MG63 (cell line): ENCODE data around the gene MGLL. TPM values are rescaled to one million over a fixed set of nuclear protein-coding genes. Genes with fewer than 3 reads are reported as not detected.

ENCODE experiments used
- DNase-seq: peaks from one replicate; pipeline ENCODE4 v3.0.0-alpha.2; 2020
- H3K27me3 ChIP-seq: fragments of 250-450 bp; sonication (Bioruptor Pico); 2 replicates; pipeline ENCODE4 v1.5.1; 2020; ENCODE audit warnings: mild to moderate bottlenecking, moderate library complexity
- H3K36me3 ChIP-seq: fragments of 250-450 bp; sonication (Bioruptor Pico); 2 replicates; pipeline ENCODE4 v1.5.1; 2020; ENCODE audit warnings: mild to moderate bottlenecking, moderate library complexity
- H3K4me3 ChIP-seq: fragments of 250-450 bp; sonication (Bioruptor Pico); 2 replicates; pipeline ENCODE4 v1.5.1; 2020; ENCODE audit warnings: mild to moderate bottlenecking, moderate library complexity
- H3K9me3 ChIP-seq: fragments of 250-450 bp; sonication (Bioruptor Pico); 2 replicates; pipeline ENCODE4 v1.5.1; 2020; ENCODE audit warnings: mild to moderate bottlenecking, moderate library complexity
- total RNA-seq: library from RNA; depleted of rRNA; stranded (reverse); fragments of >200 nt; shearing (Covaris generic); gene quantifications from 2 replicates; pipeline ENCODE4 v1.2.3, GENCODE V29; 2014; ENCODE audit warnings: low replicate concordance

MGLL gene
- total RNA-seq, 1 experiment from 2014 or later: 29.0 TPM

DNA sequence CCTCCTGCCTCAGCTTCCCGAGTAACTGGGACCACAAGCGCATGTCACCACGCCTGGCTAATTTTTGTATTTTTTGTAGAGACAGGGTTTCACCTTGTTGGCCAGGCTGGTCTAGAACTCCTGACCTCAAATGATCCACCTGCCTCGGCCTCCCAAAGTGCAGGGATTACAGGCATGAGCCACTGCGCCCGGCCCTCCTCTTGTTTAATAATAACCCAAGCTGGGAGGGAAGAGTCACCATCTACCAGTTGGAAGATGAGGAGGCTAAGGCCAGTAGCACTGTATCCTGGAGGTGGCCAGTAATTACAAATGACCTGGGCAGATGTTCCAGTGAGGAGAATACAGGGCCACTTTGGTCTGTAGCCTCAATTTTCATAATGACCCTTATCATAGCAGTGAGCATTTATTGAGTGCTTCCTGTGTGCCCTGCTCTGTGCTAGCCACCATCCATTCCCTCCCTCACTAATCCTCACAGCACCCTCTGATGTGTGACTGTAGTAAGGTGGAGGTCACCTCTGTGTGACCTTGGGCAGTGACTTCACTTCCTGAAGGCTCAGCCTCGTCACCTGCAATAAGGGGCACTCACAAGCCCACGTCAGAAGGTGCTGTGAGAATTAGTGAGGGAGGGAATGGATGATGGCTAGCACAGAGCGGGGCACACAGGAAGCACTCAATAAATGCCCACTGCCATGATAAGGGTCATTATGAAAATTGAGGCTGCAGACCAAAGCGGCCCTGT lies 85.3 kb downstream of the MGLL start:
- H3K36me3 ChIP-seq: 0 out of 2 replicates have a peak, but pooled peaks cover 3% of the 10 kb centered on the region
- no peaks in the 10 kb centered on the region for H3K27me3 ChIP-seq
- no peak for DNase-seq
- H3K4me3 ChIP-seq: no peak overlapping the region
- no peaks in the 10 kb centered on the region for H3K9me3 ChIP-seq

DNA sequence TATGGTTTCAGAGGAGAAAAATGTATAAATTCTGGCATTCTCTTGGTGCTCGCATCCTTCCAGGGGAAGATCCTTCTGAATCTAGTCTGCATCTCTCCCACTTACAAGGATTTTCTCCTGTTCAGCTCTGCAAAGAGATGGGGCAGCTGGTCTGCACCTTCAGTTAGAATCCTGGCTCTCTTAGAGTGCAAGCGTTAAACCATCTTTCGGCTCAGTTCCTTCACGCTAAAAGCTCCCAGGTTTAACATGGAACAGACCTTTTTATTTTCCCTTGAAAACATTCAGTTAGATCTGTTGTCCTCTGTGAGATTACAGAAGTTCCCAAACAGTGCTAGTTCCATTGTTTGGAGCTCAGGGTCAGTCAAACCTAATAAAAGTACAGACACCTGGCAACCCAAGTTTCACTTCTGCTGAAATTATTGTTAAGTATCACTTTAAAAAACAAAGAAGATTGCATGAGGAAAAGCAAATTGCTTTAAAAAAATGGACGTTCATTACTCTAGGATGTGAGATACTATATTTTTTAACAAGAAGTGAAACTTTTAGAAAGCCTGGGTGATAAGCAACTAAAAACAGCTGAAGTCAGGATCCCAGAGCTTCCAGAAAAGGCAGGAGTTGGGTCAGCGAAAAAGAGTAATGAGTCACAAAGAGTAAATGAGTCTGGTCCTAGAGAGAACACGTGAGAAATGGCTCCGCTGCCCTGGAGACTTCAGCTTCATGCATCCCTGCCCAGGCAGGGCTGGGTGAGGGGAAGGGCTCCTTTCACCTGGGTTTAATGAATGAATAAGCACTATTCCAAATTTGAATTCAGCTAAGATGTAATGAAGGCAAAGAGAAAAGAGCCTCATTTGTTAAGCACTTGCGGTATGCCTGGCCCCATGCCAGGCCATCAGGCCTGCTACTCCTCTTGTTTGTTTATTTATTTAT lies 86.3 kb downstream of the MGLL start:
- H3K4me3 ChIP-seq: no peak overlapping the region

DNA sequence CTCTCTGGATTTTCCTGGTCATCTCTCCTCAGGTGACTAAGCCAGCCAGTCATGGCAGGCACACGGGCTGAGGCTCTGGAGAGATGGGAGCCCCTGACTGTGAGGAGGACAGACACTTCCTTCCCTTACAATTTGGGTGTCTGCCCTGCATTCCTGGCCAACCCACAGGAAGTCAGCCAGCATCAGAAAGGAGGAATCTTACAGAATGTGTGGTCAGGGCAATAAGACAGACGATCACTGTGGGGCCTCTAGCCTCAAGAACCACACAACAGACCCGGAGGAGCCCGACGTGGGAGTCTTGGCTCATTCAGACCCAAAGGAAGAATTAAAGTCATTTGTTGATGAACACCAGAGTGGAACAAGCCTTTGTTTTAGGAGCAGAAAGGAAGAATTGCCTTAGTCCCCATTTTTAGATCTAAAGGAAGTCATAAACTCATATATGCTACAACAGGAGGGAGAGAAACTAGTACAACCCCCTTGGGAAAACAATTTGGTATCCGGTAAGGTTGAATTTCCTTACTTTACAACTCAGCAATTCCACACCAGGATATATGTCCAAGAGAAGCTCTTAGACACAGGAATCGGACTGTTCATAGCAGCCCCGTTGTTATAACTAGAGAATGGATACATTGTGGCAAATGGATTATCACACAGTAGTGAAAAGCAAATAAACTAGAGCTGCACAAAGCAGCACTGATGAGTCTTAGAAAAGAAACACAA lies 87.4 kb downstream of the MGLL start:
- H3K4me3 ChIP-seq: no peak overlapping the region
- no peaks in the 10 kb centered on the region for H3K9me3 ChIP-seq
- 0 out of 2 replicates have a peak, but pooled peaks cover 3% of the 10 kb centered on the region for H3K36me3 ChIP-seq
- no peaks in the 10 kb centered on the region for H3K27me3 ChIP-seq
- DNase-seq: peak; percentile 96

More for the DNA sequence above, 86.3 kb downstream of the MGLL start:
- Histone ChIP-seq H3K36me3 (0 out of 2 replicates have a peak, but pooled peaks cover 3% of the 10 kb centered on the region), H3K27me3 (no peaks in the 10 kb centered on the region), H3K9me3 (no peaks in the 10 kb centered on the region)
- peak; percentile 44 for DNase-seq

DNA sequence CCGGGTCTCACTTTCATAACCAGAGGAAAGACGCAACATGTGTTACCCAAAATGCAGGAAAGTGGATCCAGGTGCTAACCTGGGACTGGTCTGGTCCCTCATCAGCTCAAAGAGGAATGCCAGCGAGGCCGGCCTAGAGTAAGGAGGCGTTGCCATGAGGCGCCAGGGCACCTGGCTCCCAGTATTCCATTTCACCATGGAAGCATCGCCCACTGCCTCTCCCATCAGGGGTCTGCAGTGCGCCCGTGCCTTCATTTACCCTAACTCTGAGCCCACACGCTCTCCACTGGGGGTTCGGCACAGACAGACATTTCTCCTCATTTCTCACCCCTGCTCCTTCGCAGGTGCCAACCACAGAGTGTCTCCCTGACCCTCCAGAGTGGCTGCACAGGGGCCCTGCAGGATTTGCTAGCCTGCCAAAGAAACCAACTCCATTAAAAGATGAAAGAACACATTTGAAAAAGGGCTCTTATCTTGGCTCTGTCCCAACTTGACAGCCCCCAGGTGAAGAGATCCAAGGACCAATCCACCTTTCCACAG lies 88.1 kb downstream of the MGLL start:
- no peak for DNase-seq
- Histone ChIP-seq H3K4me3 (no peak overlapping the region), H3K27me3 (no peaks in the 10 kb centered on the region), H3K36me3 (0 out of 2 replicates have a peak, but pooled peaks cover 3% of the 10 kb centered on the region), H3K9me3 (no peaks in the 10 kb centered on the region)

DNA sequence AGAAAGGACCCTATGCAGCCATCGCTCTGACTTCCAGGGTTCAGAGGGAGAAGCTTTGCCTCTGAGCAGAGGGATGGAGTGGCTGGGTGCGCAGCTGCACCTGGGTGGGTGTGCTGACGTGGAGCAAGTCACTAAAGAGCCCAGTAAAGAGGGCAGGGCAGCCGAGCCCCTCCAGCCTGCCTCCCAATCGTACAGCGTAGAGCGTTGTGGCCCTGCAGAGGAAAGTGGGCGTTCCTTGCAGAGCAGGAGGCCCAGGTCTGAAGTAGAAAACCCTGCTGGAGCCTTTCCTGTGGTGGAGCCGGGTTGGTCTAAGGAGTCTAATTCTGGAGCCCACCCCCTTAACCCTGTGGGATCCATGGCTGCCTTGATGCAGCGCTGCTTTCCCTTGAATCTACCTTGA lies 88.5 kb downstream of the MGLL start:
- Histone ChIP-seq H3K27me3 (no peaks in the 10 kb centered on the region), H3K9me3 (no peaks in the 10 kb centered on the region), H3K36me3 (0 out of 2 replicates have a peak, but pooled peaks cover 3% of the 10 kb centered on the region), H3K4me3 (no peak overlapping the region)
- no peak for DNase-seq

DNA sequence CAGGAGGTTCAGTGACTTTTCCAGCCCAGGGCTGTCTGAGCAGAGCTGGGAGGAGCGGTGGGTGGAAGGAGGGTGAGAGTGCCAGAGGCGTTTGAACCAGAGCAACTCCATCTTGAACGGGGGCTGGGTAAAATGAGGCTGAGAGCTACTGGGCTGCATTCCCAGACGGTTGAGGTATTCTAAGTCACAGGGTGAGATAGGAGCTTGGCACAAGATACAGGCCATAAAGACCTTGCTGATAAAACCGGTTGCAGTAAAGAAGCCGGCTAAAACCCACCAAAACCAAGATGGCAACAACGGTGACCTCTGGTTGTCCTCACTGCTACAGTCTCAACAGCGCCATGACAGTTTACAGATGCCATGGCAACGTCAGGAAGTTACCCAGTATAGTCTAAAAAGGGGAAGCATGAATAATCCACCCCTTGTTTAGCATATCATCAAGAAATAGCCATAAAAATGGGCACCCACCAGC lies 89.4 kb downstream of the MGLL start:
- Histone ChIP-seq H3K36me3 (0 out of 2 replicates have a peak, but pooled peaks cover 3% of the 10 kb centered on the region), H3K9me3 (no peaks in the 10 kb centered on the region), H3K4me3 (no peak overlapping the region), H3K27me3 (no peaks in the 10 kb centered on the region)
- no peak for DNase-seq

DNA sequence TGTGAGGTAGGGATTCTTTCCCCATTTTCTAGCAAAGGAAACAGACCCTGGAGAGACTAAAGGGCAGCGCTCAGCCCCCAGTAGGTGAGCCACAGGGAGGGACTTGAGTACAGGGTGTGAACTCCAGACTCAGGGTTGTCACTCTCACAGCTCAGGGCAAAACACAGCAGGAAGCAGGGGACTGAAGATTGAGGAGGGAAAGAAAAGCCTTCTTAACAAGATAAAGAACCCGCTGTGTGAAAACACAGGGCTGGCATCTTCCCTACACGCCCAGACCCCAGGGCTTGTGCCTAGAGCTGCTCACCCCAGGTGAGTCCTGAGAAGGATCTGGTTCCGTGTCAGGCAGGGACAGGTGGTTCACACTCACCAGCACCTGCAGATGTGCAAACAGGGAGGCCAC lies 90.0 kb downstream of the MGLL start:
- no peak for DNase-seq
- Histone ChIP-seq H3K36me3 (0 out of 2 replicates have a peak, but pooled peaks cover 3% of the 10 kb centered on the region), H3K9me3 (no peaks in the 10 kb centered on the region), H3K27me3 (no peaks in the 10 kb centered on the region), H3K4me3 (no peak overlapping the region)

DNA sequence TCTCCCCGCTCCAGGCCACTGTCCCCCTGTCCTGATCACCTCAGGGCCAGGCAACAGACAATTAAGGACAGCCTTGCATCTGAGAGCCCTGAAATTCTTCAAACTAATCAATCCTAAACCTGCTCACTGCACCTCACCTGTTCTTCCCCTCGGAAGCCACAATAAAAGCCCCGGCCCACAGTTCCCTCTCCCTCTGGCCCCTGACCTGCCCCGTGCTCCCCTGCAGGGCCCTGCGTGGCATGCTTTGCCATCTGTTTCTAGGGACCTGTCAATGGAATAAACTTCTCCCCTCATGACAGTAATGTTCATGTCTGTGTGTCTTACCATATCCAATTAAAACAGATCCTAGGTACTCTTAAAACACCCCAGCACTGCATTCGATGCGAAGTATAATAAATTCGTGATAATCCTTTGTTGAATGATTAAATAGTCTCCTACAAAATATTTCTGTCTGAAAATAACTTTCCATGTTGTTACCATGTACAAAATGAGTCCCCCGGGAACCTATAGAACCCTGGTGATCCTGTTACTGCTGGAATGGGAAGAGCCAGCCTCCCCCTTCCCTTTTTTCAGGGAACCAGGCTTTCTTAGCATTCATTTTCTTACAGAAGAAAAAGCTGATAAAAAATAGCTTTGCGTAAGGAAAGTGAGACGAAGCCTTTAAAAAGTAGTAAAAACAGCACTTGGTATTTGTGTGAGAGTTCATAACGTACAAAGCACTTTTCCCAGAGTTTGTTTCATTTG lies 90.6 kb downstream of the MGLL start:
- DNase-seq: no peak
- Histone ChIP-seq H3K27me3 (no peaks in the 10 kb centered on the region), H3K36me3 (0 out of 2 replicates have a peak, but pooled peaks cover 3% of the 10 kb centered on the region), H3K9me3 (no peaks in the 10 kb centered on the region), H3K4me3 (no peak overlapping the region)

DNA sequence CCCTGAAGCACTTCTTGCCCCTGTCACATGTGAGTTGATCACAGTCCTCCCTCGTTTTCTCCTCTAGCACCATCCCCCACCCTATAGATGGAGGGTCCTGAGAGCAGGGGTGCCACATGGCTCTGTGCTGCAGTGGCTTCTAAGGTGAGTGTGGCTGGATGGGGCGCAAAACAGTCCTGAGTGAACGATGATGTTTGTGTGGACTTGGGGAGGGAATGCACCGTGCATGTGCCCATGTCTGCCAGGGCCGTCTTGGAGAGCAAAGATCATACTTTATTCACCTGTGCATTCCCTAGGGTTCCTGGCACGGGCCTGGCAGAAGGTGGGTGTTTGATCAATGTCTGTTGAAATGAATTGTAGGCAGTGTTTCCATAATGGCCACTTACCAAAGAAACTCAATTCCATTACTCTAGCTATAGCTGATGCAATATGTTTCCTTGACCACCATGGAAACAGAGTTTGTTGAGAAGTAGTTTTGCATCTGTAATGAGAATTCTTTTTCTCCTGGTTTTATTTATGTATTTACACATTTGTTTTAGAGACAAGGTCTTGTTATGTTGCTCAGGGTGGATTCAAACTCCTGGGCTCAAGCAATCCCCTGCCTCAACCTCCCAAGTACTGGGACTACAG lies 91.5 kb downstream of the MGLL start:
- Histone ChIP-seq H3K9me3 (no peaks in the 10 kb centered on the region), H3K36me3 (0 out of 2 replicates have a peak, but pooled peaks cover 3% of the 10 kb centered on the region), H3K27me3 (no peaks in the 10 kb centered on the region), H3K4me3 (no peak overlapping the region)
- no peak for DNase-seq

DNA sequence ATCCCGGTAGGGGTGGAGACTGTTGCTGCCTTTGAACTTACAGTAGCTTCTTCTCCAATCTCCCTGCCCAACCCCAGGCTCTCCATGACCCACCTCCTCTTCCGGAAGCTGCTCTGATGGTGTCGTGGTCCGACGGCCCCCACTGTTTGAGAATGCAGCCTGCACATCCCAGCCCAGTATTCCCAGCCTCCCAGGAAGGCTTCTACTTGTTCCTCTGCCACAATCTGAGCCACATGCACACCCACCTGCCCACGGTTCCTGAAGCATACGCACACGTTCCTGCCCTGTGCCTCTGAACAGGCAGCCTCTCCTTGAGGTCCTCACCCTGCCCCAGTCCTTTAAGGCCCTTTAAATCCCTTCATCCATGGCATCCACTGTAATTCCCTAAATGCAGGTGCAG lies 92.1 kb downstream of the MGLL start:
- no peak for DNase-seq
- H3K36me3 ChIP-seq: peaks cover 3% of the 10 kb centered on the region; the same call in 1 of the 2 replicates
- no peak overlapping the region for H3K4me3 ChIP-seq
- no peaks in the 10 kb centered on the region for H3K9me3 ChIP-seq
- no peaks in the 10 kb centered on the region for H3K27me3 ChIP-seq

DNA sequence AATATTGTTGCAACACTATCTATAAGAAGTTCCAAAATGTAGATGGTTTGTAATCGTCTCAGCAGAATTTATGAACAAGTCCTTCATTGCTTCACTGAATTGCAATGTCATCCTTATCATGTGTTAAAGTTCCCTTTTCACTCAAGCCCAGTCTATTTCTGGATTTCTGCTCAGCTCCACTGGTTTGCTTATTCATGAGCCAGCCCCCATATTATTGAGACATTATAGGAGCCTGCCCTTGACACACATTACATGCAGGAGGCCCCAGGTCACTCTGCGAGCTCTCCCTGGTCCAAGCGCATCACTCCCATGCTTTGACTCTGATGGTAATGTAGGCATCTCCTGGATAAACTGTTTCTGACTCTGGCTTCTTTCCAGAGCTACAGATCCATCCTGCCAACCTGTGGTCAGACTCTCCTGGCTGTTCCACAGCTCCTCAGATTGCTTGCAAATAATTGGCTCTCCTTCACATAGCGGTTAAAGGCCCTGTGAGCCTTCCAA lies 92.7 kb downstream of the MGLL start:
- no peak overlapping the region for H3K4me3 ChIP-seq
- peaks cover 3% of the 10 kb centered on the region for H3K36me3 ChIP-seq
- no peaks in the 10 kb centered on the region for H3K9me3 ChIP-seq
- no peak for DNase-seq
- H3K27me3 ChIP-seq: no peaks in the 10 kb centered on the region

DNA sequence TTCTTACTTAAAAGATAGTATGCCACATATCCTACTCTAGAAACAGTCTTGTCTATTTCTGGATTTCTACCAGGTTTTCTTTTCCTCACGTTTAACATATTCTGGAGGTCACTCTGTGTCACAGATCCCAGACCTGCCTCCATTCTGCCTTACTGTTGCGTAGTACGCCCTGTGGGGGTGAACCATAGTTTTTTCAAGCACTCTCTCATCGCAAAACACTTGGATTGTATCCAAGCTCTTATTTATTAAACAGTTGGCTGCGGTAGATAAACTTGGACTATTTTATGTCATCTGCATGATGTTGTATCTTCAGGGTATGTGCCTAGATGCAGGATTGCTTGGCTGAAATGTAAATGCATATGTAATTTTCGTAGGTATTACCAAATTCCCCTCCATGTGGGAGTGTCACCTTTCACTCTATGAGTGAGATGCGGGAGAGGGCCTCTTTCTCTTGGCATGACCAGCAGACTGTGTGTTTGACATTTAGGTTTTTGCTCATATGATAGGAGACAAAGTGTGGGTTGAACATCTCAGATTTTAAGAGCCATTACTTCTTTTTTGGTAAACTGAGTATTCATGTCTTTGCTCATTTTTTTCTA lies 93.8 kb downstream of the MGLL start:
- Histone ChIP-seq H3K27me3 (no peaks in the 10 kb centered on the region), H3K9me3 (no peaks in the 10 kb centered on the region), H3K36me3 (peaks cover 4% of the 10 kb centered on the region), H3K4me3 (no peak overlapping the region)
- no peak for DNase-seq

DNA sequence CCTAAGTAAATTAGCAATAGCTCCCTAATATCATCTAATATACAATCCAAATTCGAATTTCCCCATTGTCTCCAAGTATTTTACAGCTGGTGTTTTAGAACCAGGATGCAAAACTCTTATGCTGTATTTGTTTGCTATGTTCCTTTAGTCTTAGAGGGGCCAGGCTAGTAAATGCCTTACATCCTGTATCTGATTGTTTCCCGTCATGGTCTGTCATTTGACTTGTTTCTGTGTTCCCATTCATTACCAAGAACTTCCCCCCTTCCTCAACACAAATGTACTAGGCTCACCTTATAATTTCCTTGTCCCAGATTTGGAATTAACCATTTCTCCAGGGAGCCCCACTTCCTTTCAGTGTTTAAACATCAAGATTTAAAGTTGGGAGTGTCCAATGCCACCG lies 95.4 kb downstream of the MGLL start:
- Histone ChIP-seq H3K4me3 (no peak overlapping the region), H3K9me3 (no peaks in the 10 kb centered on the region), H3K36me3 (peaks cover 7% of the 10 kb centered on the region), H3K27me3 (no peaks in the 10 kb centered on the region)
- DNase-seq: no peak

DNA sequence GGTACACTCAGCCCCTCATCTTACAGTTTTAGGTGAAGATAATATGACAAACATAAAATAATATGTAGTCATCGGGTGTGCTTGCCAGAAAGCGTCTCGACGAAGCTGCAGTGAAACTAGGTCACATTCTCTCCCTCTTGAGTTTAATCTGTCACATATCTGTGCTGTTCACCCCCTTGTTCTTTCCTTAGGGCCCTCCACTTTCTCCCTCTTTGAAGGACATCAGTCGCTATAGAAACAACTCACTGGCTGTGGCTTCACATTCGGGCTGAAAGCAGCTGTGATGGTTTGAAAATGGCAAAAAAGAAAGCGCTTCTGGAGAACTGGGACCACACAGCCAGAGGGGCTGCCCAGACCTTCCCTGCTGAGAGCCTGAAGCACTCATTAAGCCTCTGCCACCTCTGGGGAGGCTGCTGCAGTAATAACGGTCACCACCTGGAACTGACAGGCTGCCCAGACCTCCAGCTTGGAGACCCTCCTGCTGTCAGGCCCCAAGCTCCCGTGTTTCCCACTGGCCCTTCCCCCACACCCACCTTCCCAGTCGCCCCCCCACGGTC lies 99.2 kb downstream of the MGLL start:
- Histone ChIP-seq H3K9me3 (no peaks in the 10 kb centered on the region), H3K36me3 (peaks cover 19% of the 10 kb centered on the region), H3K4me3 (no peak overlapping the region), H3K27me3 (no peaks in the 10 kb centered on the region)
- DNase-seq: no peak
